NCI-H82 (cell line): Measurements from ENCODE around the gene DDI1.
"Not testable (repeated sequence)": the region's sequence is repeated elsewhere in the genome, so short reads cannot be mapped to it uniquely, and the experiment has no call there.

Experiments
- DNase-seq: peaks from one replicate; lab custom pipeline; 2025; lab: John Stamatoyannopoulos, UW

DDI1 gene

DNA sequence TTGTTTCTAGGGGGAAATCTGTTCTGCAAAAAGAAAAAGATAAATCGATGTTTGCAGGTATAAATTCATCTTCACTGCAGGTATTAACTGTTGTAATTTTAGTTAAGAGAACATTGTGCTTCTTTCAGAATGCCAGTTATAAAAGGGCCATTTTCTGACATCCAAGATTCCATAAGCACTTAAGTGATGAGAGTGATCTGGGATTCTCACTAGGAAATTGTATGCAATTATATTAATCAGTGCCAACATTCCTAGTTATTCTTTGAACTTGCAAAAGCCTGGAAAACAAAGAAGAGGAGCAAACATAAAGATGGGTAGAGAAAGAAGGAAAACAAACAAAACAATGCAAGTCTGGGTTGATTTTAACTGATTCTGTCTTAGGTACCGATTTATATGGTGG, 5.4 kb downstream of the DDI1 start:
- DNase-seq = no peak

DNA sequence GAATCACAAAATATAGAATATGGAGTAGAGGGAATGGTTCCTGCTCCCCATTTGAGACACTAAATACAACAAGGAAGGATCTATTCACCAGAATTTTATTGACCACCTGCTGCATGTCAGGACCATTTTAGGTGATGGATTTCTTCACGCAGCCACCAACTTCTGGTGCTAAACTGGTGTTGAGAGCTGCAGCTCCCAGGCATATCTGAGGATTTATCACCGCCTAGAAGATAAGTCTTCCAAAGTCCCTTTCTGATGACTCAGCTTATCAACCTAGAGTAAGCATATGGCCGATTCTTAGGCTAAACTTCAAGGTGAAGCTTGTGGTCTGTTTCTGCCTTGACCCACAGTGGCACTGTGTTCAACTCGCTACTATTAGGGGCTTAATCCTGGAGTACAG, 6.7 kb downstream of the DDI1 start:
- peak; percentile 90 for DNase-seq

DNA sequence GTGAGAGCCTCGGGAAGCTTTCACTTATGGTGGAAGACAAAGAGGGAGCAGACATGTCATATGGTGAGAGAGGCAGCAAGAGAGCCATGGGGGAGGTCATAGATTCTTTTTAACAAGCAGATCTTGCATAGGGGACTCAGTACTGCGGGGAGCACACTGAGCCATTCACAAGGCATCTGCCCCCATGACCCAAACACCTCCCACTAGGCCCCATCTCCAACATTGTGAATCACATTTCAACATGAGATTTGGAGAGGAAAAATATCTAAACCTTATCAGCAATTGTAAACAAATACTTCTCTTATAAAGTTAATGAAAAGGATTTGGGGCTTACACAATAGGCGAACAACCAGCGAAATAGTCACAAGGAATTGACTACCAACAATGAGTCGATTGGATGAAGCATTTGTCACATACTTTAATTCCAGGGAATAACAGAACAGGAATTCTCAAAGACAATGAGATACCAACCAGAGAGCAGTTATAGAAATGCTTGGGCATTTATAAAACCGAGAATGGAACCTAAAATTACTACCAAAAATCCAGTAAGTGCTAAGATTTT, 7.3 kb downstream of the DDI1 start:
- DNase-seq = peak; percentile 52

DNA sequence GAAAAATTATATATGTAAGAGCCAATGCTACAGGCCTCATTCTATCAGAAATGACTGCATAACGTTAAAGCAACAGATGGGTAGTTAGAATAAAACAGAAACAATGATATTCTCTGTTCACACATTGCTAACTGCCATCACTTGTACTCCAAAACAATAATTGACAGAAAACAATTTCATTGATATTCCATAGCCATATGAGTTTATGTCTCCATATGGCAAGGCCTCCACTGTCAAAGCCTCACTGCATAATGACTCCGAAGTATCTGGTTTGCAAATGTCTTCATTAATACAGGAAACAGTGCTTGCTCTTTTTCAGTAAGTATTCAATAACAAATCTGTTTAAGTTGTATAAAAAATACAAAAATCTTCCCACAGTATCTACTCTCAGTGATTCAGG, 9.9 kb downstream of the DDI1 start:
- DNase-seq = no peak

DNA sequence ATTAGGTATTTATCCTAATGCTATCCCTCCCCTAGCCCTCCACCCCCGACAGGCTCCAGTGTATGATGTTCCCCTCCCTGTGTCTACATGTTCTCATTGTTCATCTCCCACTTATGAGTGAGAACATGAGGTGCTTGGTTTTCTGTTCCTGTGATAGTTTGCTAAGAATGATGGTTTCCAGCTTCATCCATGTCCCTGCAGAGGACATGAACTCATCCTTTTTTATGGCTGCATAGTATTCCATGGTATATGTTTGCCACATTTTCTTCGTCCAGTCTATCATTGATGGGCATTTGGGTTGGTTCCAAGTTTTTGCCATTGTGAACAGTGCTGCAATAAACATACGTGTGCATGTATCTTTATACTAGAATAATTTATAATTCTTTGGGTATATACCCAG, 10.4 kb downstream of the DDI1 start:
- DNase-seq = not testable (repeated sequence)

DNA sequence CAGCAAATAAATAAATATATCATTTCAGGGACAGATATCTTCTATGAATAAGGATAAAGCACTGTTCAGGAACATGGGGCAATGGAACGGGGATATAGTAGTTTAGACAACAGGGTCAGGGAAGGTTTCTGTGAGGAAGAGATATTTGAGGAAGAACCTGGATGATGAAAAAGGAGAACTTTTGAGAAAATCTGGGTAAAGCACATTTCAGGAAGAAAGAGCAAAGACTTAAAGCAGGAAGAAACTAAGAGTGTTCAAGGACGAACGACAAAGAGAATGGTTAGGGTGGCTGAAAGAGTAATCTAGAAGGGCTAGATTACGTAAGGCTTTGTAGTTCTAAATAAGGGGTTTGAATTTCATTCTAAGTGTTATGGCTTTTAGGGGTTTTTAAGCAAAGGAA, 12.7 kb downstream of the DDI1 start:
- DNase-seq = no peak

DNA sequence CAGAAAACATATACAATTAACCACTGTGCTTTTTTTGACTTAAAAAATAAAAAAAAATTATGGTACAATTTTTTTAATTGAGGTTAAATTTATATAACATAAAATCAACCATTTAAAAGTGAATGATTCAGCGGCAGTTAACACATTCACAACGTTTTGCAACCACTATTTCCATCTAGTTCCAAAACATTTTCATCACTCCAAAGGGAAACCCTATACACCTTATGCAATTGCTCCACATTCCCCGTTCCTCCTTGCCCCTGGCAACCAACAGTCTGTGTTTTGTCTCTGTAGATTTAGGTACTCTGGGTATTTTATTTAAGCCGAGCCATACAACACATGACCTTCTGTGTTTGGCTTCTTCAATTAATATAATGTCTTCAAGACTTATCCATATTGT, 15.3 kb downstream of the DDI1 start:
- DNase-seq = no peak

DNA sequence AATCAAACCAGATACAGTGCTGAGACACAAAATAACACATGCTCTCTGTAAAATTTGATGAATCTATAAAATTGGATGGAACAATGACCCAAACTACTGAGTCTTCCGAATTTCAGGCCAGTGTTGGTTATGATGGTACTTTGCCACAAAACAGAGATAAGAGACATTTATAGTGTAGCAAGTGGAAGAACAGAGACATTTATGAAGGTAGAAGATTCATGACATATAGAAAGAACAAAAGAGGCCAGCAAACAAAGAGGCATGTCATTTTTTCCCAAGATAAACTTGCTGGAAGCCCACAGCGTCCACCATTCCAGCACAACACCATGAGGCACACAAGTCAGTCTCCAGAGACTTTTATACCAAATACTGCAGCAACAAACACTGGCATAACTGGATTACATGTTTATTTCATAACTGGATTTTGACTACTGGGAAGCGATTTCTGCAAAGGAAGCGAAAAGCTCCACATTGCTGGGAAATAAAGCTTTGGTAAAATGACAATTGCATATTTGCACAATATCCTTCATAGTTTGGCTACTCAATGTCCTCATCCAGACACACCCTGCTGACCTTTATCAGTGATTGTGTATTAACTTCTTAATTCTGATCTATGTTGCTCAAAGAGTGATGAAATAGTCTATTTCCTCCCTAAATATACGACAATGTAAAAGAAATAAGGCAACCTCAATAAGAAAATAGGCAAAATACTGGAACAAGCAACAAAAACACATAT, 17.5 kb downstream of the DDI1 start:
- DNase-seq = no peak

DNA sequence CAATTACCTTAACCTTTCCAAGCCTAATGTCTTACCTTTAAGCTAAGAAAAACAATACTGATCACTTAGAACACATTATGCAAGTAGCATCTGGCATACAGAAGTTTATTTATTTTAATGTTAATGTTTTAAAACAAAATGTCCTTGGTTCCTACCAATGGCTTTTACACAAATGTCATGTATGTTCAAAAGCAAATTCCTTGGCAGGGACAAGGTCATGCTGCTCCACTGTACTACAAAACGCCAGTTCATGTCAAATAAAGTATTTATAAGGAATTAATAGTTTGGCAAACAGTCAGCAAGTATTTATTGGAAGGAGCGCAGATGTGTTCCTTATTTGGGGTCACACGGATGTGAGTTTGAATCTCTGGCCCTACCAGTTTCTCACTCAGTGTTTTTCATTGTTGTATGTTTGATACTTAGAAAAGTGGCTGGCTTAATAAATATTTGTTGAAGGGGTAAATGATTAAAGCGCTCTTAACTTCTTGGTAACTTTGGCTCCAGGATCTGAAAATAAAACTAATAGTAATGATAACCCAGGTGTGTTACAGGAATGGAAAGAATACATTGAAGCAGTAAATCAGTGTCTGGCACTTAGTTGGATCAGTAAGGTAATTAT, 18.6 kb downstream of the DDI1 start:
- no peak for DNase-seq

DNA sequence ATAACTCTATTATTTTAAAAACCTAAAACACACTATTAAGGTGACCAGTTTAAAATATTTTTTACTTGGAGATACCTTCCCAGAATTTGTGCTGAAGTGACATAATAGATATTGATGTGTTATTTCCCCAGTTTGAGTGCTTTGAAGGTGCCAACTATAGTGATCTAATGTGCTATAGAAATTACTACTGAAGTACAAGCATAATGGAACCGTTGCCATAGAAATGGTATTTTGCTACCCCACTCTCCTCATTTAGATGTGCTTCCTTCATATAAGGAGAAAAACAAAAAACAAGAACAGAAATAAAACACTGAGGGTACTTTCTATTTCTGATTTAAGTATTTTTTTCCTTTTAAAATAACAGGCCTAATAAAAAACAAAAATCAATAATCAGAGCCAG, 19.2 kb downstream of the DDI1 start:
- no peak for DNase-seq

DNA sequence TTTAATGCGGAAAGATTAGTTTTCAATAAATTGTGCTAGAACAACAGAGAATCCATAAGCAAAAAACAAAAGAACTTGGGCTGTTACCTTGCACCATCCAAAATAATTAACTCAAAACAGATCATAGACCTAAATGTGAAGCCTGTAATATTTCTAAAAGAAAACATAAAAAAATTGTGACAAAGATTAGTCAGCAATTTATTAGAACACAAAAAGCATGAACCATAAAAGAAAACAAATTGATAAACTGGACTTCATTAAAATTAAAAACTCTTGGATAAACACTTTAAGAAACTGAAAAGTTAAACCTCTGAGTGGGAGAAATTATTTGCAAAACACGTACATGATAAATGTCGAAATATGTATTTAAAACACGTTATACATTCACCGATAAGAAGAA, 21.5 kb downstream of the DDI1 start:
- no peak for DNase-seq

DNA sequence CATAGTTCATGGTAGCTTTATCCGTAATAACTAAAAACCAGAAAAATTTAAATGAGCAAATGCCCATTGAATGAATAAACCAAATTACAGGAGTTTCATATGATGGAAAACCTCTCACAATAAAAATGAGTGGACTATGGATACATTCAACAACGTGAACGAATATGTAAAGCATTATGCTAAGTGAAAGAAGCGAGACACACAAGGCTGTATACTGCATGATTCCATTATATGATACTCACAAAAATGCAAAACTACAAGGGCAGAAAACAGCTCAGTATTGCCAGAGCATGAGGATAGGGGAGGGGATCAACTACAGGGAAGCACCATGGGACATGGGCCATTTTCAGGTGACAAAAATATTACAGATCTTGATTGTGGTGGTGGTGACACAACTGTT, 22.2 kb downstream of the DDI1 start:
- DNase-seq = no peak

DNA sequence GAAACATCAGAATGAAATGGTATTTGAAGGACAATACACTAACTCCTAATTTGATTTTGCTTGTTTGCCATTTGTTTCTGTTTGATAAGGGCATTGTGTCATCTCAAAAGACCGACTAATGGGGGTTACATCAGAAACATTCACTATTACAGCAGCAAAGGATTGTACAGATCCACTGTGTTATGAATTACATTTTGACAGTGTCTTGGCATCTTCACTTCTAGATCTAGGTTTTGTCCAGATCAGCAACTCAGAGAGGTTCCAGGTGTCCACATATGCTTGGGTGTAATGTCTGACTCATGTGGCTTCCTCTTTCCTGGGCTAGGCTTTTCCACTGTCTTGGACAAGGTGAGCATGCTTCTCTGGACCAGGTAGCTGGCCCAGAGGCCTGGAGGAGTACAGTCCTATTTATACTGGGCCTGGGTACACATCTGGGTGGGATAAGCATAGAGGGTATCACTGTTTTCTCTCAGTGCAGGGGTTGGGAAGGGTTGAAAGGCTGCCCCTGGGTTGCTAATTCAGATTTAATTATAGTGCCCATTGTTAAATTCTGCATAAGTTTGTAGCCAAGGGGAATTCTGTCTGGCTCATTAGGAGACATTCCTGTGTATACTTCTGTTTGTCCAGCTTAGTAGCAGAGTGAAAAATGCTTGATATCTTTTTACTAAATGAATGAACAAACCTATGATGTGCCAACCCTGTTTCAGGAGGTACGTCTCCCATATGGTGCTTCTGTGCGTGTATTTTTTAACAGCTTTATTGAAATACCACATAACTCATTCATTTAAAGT, 23.8 kb downstream of the DDI1 start:
- DNase-seq = no peak

DNA sequence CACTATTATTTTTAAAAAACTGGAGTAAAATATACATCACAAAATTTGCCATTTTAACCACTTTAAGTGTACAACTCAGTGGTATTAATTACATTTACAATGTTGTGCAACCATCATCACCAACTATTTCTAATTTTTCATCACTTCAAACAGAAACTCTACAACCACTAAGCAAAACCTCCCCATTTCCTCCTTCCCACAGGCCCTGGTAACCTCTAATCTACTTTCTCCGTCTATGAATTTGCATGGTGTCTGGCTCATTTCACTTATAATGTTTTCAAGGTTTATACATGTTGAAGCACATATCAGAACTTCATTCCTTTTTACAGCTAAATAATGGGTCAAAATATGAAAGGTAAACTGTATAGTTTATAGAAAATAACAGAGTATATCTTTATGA, 24.4 kb downstream of the DDI1 start:
- no peak for DNase-seq

DNA sequence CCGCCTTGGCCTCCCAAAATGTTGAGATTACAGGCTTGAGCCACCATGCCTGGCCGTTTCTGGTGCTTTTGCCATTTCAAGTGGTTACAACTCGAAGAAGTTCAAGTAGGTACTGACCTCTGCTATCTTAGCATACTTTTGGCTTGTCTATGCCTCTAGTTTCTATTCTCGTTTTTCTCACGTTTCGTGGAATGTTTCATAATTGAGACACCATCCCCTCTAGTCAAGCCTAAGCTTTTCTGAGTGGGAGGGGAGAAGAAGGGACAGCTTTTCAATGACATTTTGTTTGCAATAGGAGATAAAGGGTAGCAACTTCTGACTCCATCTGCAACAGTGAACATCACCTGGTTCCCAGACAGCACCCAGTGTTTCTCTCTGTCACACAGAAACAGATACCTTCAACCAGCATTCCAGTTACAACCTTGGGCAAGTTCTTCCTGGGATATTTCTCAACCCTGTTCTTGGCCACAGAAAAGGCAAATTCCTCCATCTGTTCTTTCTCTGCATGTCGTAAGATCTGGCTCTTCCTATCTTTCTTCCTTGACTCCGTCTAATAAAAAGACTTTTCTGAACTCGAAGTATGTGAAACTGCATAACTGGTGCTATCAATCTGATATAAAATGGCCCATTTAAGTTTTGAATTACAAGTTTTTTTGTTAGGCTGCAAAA, 25.5 kb downstream of the DDI1 start:
- DNase-seq = no peak

DNA sequence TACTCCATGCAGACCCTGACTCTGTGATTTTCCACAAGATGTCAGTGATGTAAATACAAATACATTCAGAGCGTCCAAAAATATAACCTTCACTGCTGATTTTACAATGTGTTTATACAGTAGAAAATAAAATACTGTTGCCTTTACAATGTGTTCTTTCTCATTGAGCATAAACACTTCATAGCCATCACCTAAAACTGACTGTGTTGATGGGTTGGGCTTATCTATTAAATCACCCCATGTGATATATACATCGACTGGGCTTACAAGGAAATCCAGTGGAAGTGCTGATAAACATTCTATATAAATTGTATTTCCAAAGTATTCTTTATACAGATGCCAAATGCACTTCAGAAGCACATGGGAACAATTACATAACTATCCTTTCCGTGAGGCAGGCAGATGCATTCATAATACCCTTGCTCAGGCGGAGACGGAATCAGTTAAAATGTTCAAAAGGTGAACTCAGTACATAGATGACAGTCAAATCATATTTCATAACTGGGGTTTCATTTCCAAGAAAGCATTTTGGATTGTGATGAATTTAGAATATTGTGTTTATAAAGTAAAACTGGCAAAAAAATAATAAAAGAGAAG, 27.7 kb downstream of the DDI1 start:
- DNase-seq = no peak

DNA sequence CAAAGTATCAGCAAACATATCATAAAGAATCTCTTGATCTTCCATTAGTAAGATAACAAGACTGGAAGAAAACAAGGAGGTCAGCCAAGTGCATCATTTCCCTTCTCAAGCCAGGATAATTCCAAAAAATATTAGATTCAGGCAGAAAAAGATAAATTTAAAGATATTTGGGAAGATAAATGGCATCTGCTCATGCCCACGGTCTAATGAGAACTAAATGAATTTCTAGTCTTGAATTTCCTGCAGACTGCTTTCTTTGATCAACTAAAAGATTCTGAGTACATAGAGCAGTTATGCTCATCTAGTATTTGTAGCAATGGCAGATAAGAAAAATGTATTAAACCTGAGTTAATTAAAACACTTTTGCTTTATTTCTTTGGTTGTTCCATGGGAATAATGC, 31.1 kb downstream of the DDI1 start:
- no peak for DNase-seq

DNA sequence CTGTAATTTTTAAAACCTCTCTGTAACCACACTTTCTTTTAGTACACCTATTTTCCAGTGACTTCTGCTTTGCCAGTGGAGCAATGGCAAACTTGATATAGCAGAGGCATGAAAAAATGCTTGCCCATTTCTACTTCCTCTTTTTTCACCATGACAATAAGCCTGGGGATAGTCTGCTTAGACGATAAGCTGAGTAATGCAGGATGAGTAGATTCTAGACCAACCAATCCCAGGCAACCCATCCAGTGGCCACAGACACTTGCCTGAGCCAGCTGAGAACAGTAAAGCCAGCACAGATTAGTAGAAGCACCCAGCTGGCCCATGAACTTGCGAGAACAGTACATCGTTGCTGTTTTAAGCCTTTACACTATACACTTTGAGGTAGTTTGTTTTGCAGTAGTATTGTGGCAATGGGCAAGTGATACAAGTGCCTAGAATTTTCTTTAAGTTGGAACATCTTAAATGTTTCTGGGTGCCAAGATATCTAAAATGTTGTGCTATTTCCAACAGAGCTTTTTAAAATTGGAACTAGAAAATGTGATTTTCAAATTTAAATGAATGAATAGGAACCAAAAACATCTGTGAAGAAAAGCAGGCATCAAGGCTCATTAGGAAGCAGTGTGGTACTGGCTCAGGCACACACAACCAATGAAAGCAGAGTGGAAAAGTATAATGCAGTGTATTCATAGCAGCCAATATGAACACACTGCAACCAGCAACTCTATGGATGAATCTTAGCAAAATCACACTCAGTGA, 37.7 kb downstream of the DDI1 start:
- DNase-seq = peak; percentile 87

DNA sequence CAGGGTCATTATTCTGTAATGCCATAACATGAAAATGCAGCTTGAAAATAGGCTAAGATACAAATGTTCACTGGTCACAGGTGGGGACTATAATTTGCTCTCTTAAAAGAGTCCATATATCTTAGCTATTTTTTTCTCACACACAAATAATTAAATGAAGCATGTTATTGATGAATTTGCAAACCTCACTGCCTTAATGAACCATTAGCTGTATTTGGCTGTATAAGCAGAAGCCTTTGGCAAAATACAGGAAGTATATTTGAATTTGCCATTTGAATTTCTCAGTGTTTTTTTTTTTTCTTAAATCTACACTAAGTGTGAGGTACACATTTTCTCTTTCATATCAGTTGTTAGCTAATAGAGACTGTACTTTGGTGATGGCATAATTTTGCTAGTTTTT, 38.7 kb downstream of the DDI1 start:
- DNase-seq = no peak

DNA sequence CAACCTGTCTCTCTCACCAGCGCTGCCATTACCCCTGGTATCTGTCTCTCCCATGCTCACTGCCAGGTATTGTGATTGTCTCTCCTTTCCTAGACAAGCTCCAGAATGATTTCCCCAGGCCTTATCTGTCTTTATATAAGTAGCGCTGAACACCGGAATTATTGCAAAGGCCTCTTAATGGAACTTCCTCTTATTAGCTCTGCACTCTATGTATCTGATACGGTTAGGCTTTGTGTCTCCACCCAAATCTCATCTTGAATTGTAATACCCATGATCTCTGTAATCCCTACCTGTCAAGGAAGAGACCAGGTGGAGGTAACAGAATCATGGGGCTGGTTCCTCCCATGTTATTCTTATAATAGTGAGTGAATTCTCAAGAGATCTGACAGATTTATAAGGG, 39.3 kb downstream of the DDI1 start:
- DNase-seq = no peak

DNA sequence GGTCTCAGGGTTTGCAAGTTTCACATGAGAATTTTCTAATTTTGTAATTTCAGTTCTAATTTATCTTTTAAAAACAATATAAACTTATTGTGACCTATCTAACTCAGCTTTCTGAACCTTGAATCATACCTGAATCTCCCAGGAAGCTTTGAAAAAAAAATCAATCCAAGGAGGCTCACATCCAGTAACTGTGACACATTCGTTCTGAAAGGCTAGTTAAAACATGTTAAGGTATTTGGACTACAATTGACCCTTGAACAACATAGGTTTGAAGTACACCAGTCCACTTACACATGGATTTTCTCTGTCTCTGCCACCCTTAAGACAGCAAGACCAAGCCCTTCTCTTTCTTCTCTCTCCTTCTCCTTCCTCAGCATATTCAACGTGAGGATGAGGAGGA, 40.0 kb downstream of the DDI1 start:
- no peak for DNase-seq
